Stimulated activated CD8-positive, alpha-beta memory T cell treated with anti-CD3 and anti-CD28 coated beads, Interleukin-7, amount 100 ng/mL, for 4 hours (primary cell): ENCODE results near the gene VPS13D.
A peak's percentile ranks its signal among the peaks of the same experiment; 100 is the strongest.
"Not testable (repeated sequence)": the region's sequence is repeated elsewhere in the genome, so short reads cannot be mapped to it uniquely, and the experiment has no call there.

Experiments
- DNase-seq, 2 donors: peaks; one replicate each; pipeline ENCODE4 v3.0.0-alpha.2; 2020; ENCODE audit warnings: low read depth in 2 of 2

The VPS13D gene

DNA sequence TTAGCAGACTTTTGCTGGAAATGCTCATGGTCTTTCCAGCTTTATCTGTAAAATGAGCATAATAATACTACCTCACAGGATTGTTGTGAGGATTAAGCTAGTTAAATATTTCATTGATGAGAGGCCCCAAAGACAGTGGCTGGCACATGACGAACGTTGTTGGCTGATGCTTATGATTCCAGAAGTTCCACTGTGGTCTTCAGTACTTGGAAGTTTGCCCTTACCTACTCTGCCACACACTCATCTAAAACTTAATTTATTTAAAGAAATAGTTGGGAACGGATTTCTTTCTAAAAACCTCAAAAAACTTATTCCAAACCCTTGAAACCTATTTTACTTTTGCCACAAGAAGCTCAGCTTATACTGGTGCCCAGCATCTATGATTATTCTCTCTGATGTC is 217.5 kb downstream of the VPS13D start:
- DNase-seq, result no peak

DNA sequence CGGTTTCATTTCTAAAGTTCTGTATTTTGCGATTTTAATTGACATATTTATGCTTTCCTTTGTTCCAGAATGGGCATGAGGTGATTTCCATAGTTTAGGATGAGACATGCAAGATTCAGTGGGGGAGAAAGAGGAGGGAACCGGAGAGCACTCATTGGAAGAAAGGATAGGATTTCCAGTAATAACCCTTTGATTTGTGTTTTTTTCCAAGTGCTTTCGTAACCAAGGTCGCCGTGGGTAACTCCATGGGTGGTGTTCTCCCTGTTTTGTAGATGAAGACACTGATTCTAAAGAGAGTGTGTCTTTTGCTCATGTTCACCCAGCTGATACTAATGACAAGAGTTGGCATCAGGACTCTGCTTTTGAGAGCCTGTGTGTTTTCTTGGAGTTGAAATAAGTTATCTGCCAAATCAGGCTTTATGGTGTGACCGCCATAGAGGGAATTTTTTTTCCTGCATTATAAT is 218.1 kb downstream of the VPS13D start:
- DNase-seq, result no peak

GRCh38 chr1:12448746-12449177 is 218.9 kb downstream of the VPS13D start:
- no peak for DNase-seq

DNA sequence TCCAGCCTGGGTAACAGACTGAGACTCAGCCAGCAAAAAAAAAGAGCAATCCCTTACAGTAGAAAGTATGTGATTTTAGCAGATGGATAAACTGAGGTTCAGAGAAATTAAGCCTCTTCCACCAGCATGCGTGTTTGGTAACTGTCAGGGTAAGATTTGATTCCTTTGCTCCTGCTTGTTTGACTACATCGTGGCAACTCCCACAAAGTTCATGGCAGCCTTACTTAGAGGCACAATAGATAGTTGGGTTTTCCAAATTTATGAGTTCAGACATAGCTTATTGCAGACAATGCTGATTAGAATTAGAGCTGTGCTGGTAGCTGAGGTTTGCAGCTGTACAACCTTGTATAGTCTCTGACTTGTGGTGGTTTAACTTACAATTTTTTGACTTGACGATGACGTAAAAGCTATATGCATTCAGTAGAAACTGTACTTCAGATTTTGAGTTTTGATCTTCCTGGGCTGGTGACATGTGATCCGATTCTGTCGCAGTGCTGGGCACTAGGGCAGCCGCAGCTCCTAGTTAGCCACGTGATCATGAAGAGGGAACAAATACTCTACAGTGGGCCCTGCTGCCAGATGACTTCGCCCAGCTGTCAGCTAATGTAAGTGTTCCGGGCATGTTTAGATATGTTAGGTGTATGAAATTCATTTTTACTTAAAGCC is 220.4 kb downstream of the VPS13D start:
- no peak for DNase-seq

GRCh38 chr1:12450756-12451559 is 221.1 kb downstream of the VPS13D start:
- no peak for DNase-seq

- DNase-seq, result no peak
Observed at GRCh38 chr1:12451560-12451900, 221.7 kb downstream of the VPS13D start.

GRCh38 chr1:12452262-12452661 is 222.4 kb downstream of the VPS13D start:
- no peak for DNase-seq

DNA sequence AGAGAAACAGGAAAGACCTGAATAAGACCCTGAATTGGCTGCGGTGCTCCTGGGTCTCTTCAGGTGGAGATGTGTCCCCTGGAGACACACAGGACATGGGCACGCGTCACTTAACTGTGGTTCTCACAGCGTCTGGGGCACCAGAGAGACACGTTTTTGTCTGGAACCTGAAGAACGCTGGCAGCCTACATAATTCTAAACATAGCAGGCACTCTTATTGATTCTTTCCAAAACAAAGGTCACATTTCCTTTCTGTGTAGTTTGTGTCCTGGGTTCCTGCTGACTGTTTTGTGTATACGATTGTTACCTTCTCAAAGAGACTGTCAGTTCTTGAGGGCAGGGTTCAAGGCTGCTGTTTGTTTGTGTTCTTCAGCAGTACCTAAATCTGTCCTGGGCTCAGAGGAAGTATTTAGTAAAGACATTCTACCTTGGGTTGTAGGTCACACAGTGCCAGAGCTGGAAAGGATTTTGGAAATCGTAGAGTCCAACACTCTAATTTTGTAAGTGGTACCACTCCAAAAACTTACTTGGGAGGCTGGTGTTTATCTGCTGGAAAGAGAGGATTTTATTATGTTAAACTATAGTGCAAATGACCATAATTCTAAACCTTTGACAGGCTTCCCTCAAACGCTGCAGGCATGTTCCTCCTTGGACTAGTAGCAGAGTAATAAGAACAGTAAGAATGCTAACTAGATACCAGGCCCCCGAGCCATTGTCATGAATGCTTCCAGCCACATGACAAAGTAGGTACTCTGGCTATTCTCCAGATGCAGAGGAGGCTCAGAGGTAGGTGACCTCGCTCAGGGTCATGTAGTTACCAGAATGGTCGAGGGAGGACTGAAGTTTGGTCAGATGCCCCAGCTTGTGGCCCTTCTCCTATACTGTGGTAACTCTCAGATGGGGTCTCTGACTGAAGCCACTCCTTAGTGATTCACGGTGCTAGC is 223.8 kb downstream of the VPS13D start:
- peak; percentile 24 to 26 for DNase-seq

DNA sequence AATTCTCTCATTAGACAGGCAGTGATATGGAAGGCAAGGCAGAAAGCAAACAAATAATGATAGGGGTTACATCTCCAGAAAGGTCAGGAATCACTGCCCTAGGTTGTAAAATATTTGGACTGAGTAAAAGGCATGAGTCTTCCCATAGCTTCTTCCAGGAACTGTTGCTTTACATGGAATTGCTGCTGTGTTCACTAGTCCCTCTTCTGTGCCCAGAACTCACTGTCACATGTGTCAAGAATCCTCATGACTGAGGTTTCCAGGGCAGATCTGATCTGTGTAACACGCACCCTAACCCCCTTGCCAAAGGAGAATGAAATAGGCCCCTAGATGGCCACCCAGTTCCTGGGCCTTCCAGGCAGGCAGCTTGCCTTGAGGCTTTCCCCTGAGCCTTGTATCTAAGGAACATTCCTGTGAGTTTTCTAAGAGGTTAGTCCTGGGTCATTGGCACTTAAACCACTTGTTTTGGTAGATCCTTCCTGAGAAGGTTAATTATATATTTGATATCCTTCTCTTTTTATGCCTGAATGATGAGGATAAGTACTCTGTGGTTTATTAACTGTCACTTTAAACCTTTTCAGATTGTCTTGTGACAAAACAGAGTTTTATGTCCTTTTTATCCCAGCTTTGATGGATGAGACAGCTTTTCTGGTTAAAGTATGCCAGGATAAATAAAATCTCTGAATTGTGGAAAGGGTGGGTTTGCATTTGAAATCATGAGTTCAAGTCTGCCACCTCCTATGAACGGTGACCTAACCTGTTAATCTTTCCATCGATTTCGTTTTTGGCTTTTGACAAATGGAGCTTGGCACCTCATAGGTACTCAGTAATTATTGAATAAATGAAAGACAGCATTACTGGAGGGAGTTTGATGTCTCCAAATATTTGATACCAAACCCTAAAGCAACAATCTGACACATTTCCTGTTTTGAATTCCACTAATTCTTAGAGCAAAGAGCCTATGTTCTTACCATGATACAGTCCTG is 224.9 kb downstream of the VPS13D start:
- DNase-seq, result no peak

- not testable (repeated sequence) for DNase-seq
Observed at GRCh38 chr1:12456081-12456480, 226.3 kb downstream of the VPS13D start.

- no peak for DNase-seq
Observed at GRCh38 chr1:12456979-12457378, 227.1 kb downstream of the VPS13D start.

- DNase-seq, result no peak
Observed at GRCh38 chr1:12457771-12458170, 227.9 kb downstream of the VPS13D start.

DNA sequence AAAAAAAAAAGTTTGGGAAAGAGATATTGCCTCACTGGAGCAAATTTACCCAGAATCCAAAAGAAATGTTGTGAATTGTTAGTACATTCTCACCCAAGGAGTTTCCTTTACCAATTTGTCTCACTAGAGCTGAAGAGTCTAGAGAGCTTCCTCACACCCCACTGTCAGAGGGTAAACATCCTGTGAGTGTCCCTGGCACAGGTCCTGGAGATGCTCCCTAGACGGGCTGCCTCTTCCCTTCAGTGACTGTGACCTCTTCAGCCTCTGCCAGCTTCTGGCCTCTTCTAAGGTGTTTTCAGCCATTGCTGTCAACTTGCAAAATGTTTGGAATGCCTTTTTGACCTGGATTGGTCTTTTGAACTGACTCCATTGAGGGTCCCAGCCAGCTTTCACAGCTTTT is 228.7 kb downstream of the VPS13D start:
- no peak for DNase-seq

DNA sequence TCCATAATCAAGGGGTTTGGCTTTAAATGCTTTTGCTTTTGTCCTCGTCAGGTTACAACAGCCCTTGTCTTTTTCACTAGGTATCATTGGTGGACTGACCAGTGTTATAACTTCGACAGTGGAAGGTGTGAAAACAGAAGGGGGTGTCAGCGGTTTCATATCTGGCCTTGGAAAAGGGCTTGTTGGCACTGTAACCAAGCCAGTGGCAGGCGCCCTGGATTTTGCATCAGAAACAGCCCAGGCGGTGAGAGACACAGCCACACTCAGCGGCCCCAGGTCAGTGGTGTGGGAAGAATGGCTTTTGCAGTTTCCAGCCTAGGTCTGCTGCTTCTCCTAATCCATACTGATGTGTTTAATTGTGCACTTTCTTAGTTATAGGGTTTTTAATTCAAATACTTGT is 230.3 kb downstream of the VPS13D start:
- DNase-seq, result no peak

GRCh38 chr1:12460911-12461621 is 231.2 kb downstream of the VPS13D start:
- DNase-seq, result no peak

- DNase-seq, result no peak
Observed at GRCh38 chr1:12461754-12462153, 231.9 kb downstream of the VPS13D start.

DNA sequence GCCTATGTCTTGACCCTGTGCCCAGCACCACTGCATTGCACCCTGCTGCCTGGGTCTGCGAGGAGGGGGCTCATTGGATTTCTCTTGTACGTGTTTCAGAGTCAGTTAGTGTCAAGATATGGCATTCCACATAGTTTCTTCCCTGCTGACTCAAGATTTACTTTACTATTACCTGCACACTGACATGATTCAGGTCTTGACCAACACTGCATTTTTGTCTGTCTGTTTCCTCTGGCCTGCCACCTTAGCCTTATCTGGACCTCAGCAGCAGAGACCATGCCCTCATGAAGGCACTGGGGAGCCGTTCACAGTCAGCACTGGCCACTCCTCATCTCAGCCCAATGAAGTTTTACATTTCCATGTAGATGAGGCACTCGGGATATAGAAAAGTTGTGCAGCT is 232.8 kb downstream of the VPS13D start:
- no peak for DNase-seq

DNA sequence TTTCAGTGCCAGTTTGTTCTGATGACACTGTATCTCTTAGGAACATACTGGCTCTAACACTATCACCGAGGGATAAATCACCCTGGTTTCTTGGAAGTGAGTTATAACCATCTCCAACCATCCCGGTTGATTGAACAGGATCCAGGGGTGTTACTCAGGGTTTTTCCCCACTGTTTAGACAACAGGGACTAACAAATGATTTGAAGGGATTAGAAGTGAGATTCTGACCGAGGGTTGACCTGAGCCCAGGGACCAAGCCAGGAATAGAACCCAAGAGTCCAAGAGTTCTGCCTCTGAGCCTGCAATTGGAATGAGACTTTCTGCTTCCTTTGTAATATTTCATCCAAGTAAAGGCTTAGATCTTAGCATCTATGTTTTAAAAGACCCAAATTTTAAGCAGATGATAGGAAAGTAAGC is 234.2 kb downstream of the VPS13D start:
- no peak for DNase-seq

GRCh38 chr1:12464598-12465056 is 234.8 kb downstream of the VPS13D start:
- DNase-seq, result no peak

DNA sequence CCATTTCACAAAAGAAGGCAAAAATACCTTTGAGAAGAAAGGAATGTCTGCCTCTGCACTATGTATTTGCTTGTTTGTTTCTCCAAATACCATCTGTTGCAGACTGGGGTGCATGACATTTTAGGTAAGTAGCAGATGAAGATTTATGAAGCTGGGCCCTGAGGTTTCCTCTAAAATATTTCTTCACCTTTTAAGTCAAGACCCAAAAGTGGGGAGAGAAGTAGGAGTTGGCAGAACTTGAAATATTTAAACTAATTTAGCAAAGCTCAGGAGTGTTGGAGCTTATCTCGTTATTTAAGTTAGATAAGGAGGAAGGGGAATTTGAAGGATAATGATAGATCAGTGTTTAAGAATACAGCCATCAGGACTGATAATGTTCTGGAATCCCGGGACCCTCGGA is 235.3 kb downstream of the VPS13D start:
- DNase-seq, result no peak
